HG03354 (cell line): ENCODE data around the gene MYOT.

ENCODE experiments used
- ATAC-seq: cut with Tn5 transposase; IDR thresholded peaks from one replicate; pipeline ENCODE4 v1.9.1; 2021; ENCODE audit warnings: mild to moderate bottlenecking; ENCODE audit not compliant: unreplicated experiment, poor library complexity, severe bottlenecking

The MYOT gene

GRCh38 chr5:137894586-137894985 lies 26.9 kb downstream of the MYOT start:
- no peak for ATAC-seq

- ATAC-seq, result no peak
Measured at GRCh38 chr5:137896560-137896959, 28.9 kb downstream of the MYOT start.

- ATAC-seq, result no peak
Measured at GRCh38 chr5:137899493-137899892, 31.8 kb downstream of the MYOT start.

GRCh38 chr5:137901011-137901817 lies 33.6 kb downstream of the MYOT start:
- no peak for ATAC-seq

GRCh38 chr5:137902408-137903133 lies 34.9 kb downstream of the MYOT start:
- ATAC-seq, result no peak

GRCh38 chr5:137914758-137915157 lies 47.1 kb downstream of the MYOT start:
- no peak for ATAC-seq

GRCh38 chr5:137916923-137917322 lies 49.3 kb downstream of the MYOT start:
- ATAC-seq, result no peak

- no peak for ATAC-seq
Measured at GRCh38 chr5:137921931-137922330, 54.3 kb downstream of the MYOT start.

GRCh38 chr5:137923856-137924255 lies 56.2 kb downstream of the MYOT start:
- ATAC-seq, result no peak

GRCh38 chr5:137932800-137933199 lies 65.1 kb downstream of the MYOT start:
- ATAC-seq, result no peak

GRCh38 chr5:137933491-137933911 lies 65.8 kb downstream of the MYOT start:
- ATAC-seq, result no peak

GRCh38 chr5:137935190-137935589 lies 67.5 kb downstream of the MYOT start:
- ATAC-seq, result no peak

GRCh38 chr5:137935694-137936093 lies 68.0 kb downstream of the MYOT start:
- ATAC-seq, result no peak
